Activated T-cell treated with anti-CD3 and anti-CD28 coated beads for 4 hours (primary cell): ENCODE results near the gene HBM.
"Not testable (repeated sequence)": the region's sequence is repeated elsewhere in the genome, so short reads cannot be mapped to it uniquely, and the experiment has no call there.

ENCODE experiments used
- DNase-seq: peaks from one replicate; pipeline ENCODE4 v3.0.0-alpha.2; 2020

HBM gene

DNA sequence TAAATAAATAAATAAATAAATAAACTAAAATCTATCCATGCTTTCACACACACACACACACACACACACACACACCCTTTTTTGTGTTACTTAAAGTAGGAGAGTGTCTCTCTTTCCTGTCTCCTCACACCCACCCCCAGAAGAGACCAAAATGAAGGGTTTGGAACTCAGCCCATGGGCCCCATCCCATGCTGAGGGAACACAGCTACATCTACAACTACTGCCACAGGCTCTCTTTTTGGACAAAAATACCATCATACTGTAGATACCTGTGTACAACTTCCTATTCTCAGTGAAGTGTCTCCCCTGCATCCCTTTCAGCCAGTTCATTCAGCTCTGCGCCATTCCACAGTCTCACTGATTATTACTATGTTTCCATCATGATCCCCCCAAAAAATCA lies 5.0 kb downstream of the HBM start:
- DNase-seq: no peak

GRCh38 chr16:172374-172941 lies 6.7 kb downstream of the HBM start, which contains the start of gene HBA2:
TSS of gene HBA2 (plus strand) at chr16:172876. CDS start at chr16:172913, 37 bp downstream.
- not testable (repeated sequence) for DNase-seq

DNA sequence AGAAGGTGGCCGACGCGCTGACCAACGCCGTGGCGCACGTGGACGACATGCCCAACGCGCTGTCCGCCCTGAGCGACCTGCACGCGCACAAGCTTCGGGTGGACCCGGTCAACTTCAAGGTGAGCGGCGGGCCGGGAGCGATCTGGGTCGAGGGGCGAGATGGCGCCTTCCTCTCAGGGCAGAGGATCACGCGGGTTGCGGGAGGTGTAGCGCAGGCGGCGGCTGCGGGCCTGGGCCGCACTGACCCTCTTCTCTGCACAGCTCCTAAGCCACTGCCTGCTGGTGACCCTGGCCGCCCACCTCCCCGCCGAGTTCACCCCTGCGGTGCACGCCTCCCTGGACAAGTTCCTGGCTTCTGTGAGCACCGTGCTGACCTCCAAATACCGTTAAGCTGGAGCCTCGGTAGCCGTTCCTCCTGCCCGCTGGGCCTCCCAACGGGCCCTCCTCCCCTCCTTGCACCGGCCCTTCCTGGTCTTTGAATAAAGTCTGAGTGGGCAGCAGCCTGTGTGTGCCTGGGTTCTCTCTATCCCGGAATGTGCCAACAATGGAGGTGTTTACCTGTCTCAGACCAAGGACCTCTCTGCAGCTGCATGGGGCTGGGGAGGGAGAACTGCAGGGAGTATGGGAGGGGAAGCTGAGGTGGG lies 7.6 kb downstream of the HBM start:
- DNase-seq: not testable (repeated sequence)

- DNase-seq: not testable (repeated sequence)
These were observed 8.4 kb downstream of the HBM start for GRCh38 chr16:173928-174769.

GRCh38 chr16:175011-175949 lies 9.5 kb downstream of the HBM start:
- DNase-seq: no peak

- not testable (repeated sequence) for DNase-seq
These were observed 10.2 kb downstream of the HBM start for GRCh38 chr16:176006-176405.

GRCh38 chr16:176477-177382 lies 11.0 kb downstream of the HBM start, which contains the start of gene HBA1:
TSS of gene HBA1 (plus strand) at chr16:176680. CDS start at chr16:176717, 37 bp downstream.
- not testable (repeated sequence) for DNase-seq

GRCh38 chr16:177394-177822 lies 11.6 kb downstream of the HBM start:
- no peak for DNase-seq

DNA sequence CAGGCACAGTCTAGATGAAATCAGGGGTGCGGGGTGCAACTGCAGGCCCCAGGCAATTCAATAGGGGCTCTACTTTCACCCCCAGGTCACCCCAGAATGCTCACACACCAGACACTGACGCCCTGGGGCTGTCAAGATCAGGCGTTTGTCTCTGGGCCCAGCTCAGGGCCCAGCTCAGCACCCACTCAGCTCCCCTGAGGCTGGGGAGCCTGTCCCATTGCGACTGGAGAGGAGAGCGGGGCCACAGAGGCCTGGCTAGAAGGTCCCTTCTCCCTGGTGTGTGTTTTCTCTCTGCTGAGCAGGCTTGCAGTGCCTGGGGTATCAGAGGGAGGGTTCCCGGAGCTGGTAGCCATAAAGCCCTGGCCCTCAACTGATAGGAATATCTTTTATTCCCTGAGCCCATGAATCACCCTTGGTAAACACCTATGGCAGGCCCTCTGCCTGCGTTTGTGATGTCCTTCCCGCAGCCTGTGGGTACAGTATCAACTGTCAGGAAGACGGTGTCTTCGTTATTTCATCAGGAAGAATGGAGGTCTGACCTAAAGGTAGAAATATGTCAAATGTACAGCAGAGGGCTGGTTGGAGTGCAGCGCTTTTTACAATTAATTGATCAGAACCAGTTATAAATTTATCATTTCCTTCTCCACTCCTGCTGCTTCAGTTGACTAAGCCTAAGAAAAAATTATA lies 12.3 kb downstream of the HBM start:
- no peak for DNase-seq

DNA sequence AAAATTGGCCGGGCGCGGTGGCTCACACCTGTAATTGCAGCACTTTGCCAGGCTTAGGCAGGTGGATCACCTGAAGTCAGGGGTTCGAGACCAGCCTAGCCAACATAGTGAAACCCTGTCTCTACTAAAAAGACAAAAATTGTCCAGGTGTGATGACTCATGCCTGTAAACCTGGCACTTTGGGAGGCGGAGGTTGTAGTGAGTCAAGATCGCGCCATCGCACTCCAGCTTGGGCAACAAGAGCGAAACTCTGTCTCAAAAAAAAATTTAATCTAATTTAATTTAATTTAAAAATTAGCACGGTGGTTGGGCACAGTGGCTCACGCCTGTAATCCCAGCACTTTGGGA lies 12.9 kb downstream of the HBM start:
- DNase-seq: no peak

- DNase-seq: no peak
These were observed 13.7 kb downstream of the HBM start for GRCh38 chr16:179211-180092.

GRCh38 chr16:180101-180675 lies 14.4 kb downstream of the HBM start, which contains the start of gene HBQ1:
TSS of gene HBQ1 (plus strand) at chr16:180459. CDS start at chr16:180487, 28 bp downstream.
- peak; percentile 24 for DNase-seq

DNA sequence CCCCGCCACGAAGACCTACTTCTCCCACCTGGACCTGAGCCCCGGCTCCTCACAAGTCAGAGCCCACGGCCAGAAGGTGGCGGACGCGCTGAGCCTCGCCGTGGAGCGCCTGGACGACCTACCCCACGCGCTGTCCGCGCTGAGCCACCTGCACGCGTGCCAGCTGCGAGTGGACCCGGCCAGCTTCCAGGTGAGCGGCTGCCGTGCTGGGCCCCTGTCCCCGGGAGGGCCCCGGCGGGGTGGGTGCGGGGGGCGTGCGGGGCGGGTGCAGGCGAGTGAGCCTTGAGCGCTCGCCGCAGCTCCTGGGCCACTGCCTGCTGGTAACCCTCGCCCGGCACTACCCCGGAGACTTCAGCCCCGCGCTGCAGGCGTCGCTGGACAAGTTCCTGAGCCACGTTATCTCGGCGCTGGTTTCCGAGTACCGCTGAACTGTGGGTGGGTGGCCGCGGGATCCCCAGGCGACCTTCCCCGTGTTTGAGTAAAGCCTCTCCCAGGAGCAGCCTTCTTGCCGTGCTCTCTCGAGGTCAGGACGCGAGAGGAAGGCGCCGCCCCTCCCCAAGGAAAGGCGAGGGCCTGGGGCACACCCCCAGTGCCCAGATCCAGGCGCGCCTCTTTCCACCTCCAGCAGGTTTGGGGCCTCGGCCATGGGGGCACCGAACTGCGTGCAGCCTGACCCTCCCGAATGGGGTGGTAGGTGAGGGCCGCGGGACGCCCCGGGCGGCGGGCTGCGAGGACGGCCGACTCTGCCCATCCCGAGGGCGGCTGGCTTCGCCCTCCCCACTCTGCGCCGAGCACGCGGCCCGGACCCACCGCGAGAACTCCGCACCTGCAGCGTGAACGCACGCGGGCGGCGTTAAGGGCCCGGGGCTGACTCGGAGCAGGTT lies 15.1 kb downstream of the HBM start:
- DNase-seq: peak; percentile 81

- DNase-seq: no peak
These were observed 15.8 kb downstream of the HBM start for GRCh38 chr16:181565-182021.

- DNase-seq: no peak
These were observed 17.2 kb downstream of the HBM start for GRCh38 chr16:183005-183404.

DNA sequence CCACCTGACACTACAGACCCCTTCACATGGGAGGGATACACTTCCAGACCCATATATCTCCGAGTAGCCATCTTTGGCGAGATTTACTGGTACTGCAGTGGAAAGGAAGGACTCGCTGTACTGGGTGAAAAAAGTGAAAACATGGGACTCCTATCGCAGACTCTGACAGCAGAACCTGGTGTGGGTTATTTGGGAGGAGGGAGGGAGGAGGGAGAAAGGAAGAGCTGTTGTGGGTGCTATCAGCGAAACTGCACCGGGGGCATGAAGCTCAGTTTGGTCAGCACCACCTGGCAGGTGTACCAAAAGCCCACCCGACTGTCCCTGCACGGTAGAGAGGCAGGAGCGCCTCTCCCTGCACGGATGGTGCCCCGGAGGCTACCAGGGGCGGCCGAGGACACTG lies 19.4 kb downstream of the HBM start:
- no peak for DNase-seq

- no peak for DNase-seq
These were observed 19.9 kb downstream of the HBM start for GRCh38 chr16:185691-186090.

DNA sequence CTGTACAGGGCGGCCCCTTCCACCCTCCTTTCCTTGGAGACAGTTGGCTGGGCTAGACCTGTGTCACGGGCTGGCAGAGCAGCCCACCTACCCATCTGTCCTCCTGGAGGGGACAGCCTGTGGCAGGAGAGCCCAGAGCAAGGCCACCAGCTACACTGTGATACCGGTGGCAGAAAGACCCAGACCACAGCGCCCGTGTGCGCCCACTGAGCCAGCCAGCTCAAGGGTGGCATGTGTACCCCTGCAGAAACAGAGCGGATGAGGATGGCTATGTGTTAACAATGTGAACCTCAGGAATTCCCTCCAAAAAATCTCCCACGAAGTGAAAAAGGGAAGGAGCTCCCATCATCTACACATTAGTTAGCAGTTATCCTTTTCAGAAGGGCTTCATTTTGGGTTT lies 21.6 kb downstream of the HBM start:
- DNase-seq: no peak
